Measurements from ENCODE around the gene BTBD1. TPM values are rescaled to one million over a fixed set of nuclear protein-coding genes. Genes with fewer than 3 reads are reported as not detected.

BTBD1 gene
- polyA plus RNA-seq, 2 of the 4 experiments (the other 2 are of a cell fraction), result 53.1 to 95.8 TPM

DNA sequence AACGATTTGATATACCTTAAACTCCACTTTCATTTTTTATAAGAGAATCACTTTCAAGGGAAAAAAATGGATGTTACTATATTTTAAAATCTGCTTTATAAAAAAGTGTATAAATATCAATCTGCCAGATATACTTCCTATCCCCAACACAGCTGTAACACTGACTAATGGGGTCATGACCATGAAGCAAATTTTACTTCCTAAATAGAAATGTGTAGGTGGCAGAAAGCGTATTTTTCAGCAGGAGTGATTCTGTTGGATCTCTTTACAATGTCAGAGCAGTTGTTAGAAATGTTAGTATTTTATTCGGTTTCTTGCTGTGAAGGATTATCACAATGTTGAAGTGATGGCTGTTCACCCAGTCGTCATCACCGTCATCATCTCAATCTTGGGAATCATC is 50.1 kb downstream of the BTBD1 start:
- no peak for FAIRE-seq
- Histone ChIP-seq H3K4me2 (no peak overlapping the region), H3K4me1 (peaks cover 6% of the 10 kb centered on the region), H3K4me3 (no peak overlapping the region), H3K9me3 (no peaks in the 10 kb centered on the region), H3K27ac (no peak overlapping the region)
- TF ChIP-seq ZC3H11A (IDR thresholded peaks at IDR 0.05) (no peak), EHF (CRISPR knock-in tag; IDR thresholded peaks at IDR 0.05) (no peak), TP53 (CRISPR knock-in tag; IDR thresholded peaks at IDR 0.05) (no peak)
- TF ChIP-seq, protein P1, sequence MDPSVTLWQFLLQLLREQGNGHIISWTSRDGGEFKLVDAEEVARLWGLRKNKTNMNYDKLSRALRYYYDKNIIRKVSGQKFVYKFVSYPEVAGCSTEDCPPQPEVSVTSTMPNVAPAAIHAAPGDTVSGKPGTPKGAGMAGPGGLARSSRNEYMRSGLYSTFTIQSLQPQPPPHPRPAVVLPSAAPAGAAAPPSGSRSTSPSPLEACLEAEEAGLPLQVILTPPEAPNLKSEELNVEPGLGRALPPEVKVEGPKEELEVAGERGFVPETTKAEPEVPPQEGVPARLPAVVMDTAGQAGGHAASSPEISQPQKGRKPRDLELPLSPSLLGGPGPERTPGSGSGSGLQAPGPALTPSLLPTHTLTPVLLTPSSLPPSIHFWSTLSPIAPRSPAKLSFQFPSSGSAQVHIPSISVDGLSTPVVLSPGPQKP (IDR thresholded peaks at IDR 0.05; ENCODE audit: low read depth, low read length), result no peak
- TF ChIP-seq, protein P2, sequence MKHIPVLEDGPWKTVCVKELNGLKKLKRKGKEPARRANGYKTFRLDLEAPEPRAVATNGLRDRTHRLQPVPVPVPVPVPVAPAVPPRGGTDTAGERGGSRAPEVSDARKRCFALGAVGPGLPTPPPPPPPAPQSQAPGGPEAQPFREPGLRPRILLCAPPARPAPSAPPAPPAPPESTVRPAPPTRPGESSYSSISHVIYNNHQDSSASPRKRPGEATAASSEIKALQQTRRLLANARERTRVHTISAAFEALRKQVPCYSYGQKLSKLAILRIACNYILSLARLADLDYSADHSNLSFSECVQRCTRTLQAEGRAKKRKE (CRISPR knock-in tag; IDR thresholded peaks at IDR 0.05; ENCODE audit: low read depth), result no peak
- DNase-seq (ENCODE audit: low read depth in 1 of 2, low spot score in 1 of 2), result no peak
- POLR2A ChIA-PET, result interaction anchor here (0.7 kb wide), 1 partner anchor 14 kb away, joined by 3 read pairs; no protein-coding TSS in a partner anchor
- CTCF ChIA-PET, result interaction anchor here (2.1 kb wide), 1 partner anchor 17 kb away, joined by 5 read pairs; no protein-coding TSS in a partner anchor
- no peak for ATAC-seq
- WGBS (ENCODE audit: missing lambda C conversion rate), result 90% methylated on average over 5 of the region's 5 CpGs

DNA sequence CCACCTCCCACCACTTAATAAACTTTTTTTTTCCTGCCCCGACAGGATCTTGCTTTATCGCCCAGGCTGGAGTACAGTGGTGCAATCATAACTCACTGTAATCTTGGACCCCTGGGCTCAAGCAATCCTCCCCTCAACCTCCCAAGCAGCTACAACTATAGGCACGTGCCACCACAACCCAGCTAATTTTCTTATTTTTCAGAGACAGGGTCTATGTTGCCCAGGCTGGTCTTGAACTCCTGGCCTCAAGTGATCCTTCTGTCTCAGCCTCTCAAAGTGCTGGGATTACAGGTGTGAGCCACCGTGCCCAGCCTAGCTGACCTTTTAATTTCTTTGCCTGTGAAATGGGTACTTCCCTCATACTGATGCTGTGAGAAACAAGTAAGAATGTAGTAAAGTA is 51.7 kb downstream of the BTBD1 start:
- ChIA-PET POLR2A (no interaction called here), CTCF (interaction anchor here (1.7 to 2.1 kb wide), 2 partner anchors 13 to 15 kb away, joined by 5 read pairs; no protein-coding TSS in a partner anchor)
- no peak overlapping the region for H3K4me3 ChIP-seq
- 92% methylated on average over 4 of the region's 4 CpGs for WGBS (ENCODE audit: missing lambda C conversion rate)
- FAIRE-seq (no peak), ATAC-seq (no peak), DNase-seq (ENCODE audit: low read depth in 1 of 2, low spot score in 1 of 2) (no peak)
- no peaks in the 10 kb centered on the region for H3K9me3 ChIP-seq
- TF ChIP-seq, protein P3, sequence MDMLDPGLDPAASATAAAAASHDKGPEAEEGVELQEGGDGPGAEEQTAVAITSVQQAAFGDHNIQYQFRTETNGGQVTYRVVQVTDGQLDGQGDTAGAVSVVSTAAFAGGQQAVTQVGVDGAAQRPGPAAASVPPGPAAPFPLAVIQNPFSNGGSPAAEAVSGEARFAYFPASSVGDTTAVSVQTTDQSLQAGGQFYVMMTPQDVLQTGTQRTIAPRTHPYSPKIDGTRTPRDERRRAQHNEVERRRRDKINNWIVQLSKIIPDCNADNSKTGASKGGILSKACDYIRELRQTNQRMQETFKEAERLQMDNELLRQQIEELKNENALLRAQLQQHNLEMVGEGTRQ (IDR thresholded peaks at IDR 0.05), result no peak
- no peak for TF ChIP-seq SREBF2 (IDR thresholded peaks at IDR 0.05)
- TF ChIP-seq NR3C1 (IDR thresholded peaks at IDR 0.05), result no peak
- no peak for TF ChIP-seq HOXA7 (CRISPR knock-in tag; IDR thresholded peaks at IDR 0.05)
- TF ChIP-seq TP53 (CRISPR knock-in tag; IDR thresholded peaks at IDR 0.05), result no peak
- TF ChIP-seq RARB (CRISPR knock-in tag; IDR thresholded peaks at IDR 0.05), result no peak
- no peak for TF ChIP-seq HDAC2 (IDR thresholded peaks at IDR 0.05)
- no peak for TF ChIP-seq FOSB (CRISPR knock-in tag; IDR thresholded peaks at IDR 0.05)
- no peak for TF ChIP-seq PHF8 (IDR thresholded peaks at IDR 0.05; ENCODE audit: borderline replicate concordance, low read depth)
- no peak for TF ChIP-seq EP300 (IDR thresholded peaks at IDR 0.05)
- no peak for TF ChIP-seq TFCP2L1 (CRISPR knock-in tag; IDR thresholded peaks at IDR 0.05)
- TF ChIP-seq GATA3 (IDR thresholded peaks at IDR 0.05; ENCODE audit: borderline replicate concordance), result no peak
- TF ChIP-seq RAD21 (conservative IDR thresholded peaks at IDR 0.05 in 1 of 2, IDR thresholded peaks at IDR 0.05 in 1 of 2), result no peak
- no peak for TF ChIP-seq CHD4 (IDR thresholded peaks at IDR 0.05; ENCODE audit: borderline replicate concordance)
- H3K4me1 ChIP-seq, result peaks cover 11% of the 10 kb centered on the region
- no peak overlapping the region for H3K4me2 ChIP-seq
- H3K27ac ChIP-seq, result no peak overlapping the region

DNA sequence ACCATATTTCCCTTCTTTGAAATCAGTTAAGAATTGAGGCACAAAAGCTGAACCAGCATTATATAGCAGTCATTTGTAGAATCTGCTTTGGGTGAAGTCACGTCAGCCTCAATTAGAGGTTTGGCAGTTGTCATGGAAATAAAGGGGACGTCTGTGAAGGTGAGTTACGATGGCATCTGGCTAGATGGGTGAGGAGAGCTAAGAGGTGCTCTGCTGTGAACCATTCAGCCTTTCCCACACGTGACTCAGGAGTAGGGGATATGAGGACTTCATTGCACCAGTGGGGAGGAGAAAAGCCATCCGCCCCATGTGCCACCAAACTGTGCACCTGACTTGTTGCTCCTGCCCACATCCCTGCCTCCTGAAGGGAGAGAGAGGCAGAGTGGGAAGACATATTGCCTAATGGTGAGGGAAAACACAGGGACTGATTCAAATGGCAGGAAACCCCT is 52.8 kb downstream of the BTBD1 start:
- TF ChIP-seq POLR2AphosphoS2 (conservative IDR thresholded peaks at IDR 0.05; ENCODE audit: low read length), result 0 out of 2 replicates have a peak, but pooled peaks have one; percentile 62
- TF ChIP-seq KDM5A (IDR thresholded peaks at IDR 0.05), result no peak
- TF ChIP-seq HDAC2 (IDR thresholded peaks at IDR 0.05), result no peak
- TF ChIP-seq, protein P4, sequence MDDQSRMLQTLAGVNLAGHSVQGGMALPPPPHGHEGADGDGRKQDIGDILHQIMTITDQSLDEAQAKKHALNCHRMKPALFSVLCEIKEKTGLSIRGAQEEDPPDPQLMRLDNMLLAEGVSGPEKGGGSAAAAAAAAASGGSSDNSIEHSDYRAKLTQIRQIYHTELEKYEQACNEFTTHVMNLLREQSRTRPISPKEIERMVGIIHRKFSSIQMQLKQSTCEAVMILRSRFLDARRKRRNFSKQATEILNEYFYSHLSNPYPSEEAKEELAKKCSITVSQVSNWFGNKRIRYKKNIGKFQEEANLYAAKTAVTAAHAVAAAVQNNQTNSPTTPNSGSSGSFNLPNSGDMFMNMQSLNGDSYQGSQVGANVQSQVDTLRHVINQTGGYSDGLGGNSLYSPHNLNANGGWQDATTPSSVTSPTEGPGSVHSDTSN (IDR thresholded peaks at IDR 0.05), result no peak
- TF ChIP-seq MAFK (IDR thresholded peaks at IDR 0.05; ENCODE audit: partially characterized antibody), result peak; percentile 8
- no peak for TF ChIP-seq EHMT2 (IDR thresholded peaks at IDR 0.05; ENCODE audit: low read depth)
- TF ChIP-seq ZFP36 (IDR thresholded peaks at IDR 0.05; ENCODE audit: borderline replicate concordance, partially characterized antibody), result no peak
- no peak for TF ChIP-seq KDM1A (IDR thresholded peaks at IDR 0.05; ENCODE audit: low read depth)
- no peak for ATAC-seq
- Histone ChIP-seq H3K4me3 (no peak overlapping the region), H3K9me3 (no peaks in the 10 kb centered on the region), H3K4me2 (no peak overlapping the region), H3K27ac (no peak overlapping the region), H3K4me1 (peaks cover 22% of the 10 kb centered on the region)
- WGBS (ENCODE audit: missing lambda C conversion rate), result 88% methylated on average over 5 of the region's 5 CpGs
- CTCF ChIA-PET, result interaction anchor here (1.0 to 5.4 kb wide), 5 partner anchors 8 to 48 kb away, joined by 3 to 60 read pairs (median 4); no protein-coding TSS in a partner anchor
- POLR2A ChIA-PET, result no interaction called here
- DNase-seq (ENCODE audit: low read depth in 1 of 2, low spot score in 1 of 2), result no peak
- no peak for FAIRE-seq

All from A549 (cell line).